Subcutaneous adipose tissue (tissue), 4 donors: Measurements from ENCODE around the gene NDUFA1. TPM values are rescaled to one million over a fixed set of nuclear protein-coding genes. Genes with fewer than 3 reads are reported as not detected.

Experiments
- CTCF ChIP-seq: fragments of 450-650 bp; IDR thresholded peaks from one replicate; pipeline ENCODE4 v1.5.1; 2016; ENCODE audit warnings: low read depth, mild to moderate bottlenecking, control low read depth, antibody characterized with exemption, moderate library complexity
- total RNA-seq, 4 donors: library from RNA; depleted of rRNA; stranded (reverse); fragments of >200 nt; gene quantifications; one replicate each; pipeline ENCODE4 v1.1.0, GENCODE V29; 2016

The NDUFA1 gene
- total RNA-seq, 4 donors from 2014 or later = 50.7 to 105 (median 57.8) TPM

- TF ChIP-seq CTCF = no peak
Observed at GRCh38 chrX:119887721-119888425, 16.2 kb downstream of the NDUFA1 start.

GRCh38 chrX:119895843-119896326 is 24.3 kb downstream of the NDUFA1 start, which contains the start of gene AKAP14:
AKAP14 (plus strand) TSS chrX:119895893; CDS start chrX:119903224, 7,331 bp downstream.
- TF ChIP-seq CTCF = no peak

- TF ChIP-seq CTCF = no peak
Observed at GRCh38 chrX:119899125-119899524, 27.5 kb downstream of the NDUFA1 start.

- no peak for TF ChIP-seq CTCF
Observed at GRCh38 chrX:119900976-119901375, 29.3 kb downstream of the NDUFA1 start.

- no peak for TF ChIP-seq CTCF
Observed at GRCh38 chrX:119916310-119916709, 44.7 kb downstream of the NDUFA1 start.

GRCh38 chrX:119917877-119918276 is 46.2 kb downstream of the NDUFA1 start:
- no peak for TF ChIP-seq CTCF

- TF ChIP-seq CTCF = no peak
Observed at GRCh38 chrX:119919835-119920585, 48.4 kb downstream of the NDUFA1 start.
